Stimulated activated CD4-positive, alpha-beta T cell treated with anti-CD3 and anti-CD28 coated beads, Interleukin-15, amount 100 ng/mL, for 24 hours (primary cell): ENCODE data around the gene EML3.
"Not testable (repeated sequence)": the region's sequence is repeated elsewhere in the genome, so short reads cannot be mapped to it uniquely, and the experiment has no call there.

Source experiments
- DNase-seq: peaks from one replicate; pipeline ENCODE4 v3.0.0-alpha.2; 2020

Gene EML3

DNA sequence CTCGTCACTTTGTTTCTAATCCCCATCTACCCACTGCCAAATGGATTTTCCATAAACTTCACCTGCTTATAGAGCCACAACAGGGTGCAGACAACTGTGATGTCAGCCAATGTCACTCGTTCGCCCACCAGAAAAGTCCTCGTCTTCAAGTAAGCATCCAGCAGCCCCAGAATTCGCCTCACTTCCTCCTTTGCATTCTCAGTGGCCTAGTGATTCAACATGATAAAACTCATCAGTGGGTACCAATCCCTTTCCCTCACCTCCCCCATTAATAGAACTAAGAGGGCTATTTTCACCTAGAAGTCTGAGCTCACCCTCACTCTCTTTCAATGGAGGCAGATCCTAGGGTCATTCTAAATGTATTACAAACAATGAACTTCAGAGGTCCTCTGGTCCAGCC is 41.7 kb downstream of the EML3 start:
- not testable (repeated sequence) for DNase-seq

GRCh38 chr11:62569611-62570010 is 43.0 kb downstream of the EML3 start:
- no peak for DNase-seq

- DNase-seq = no peak
These were observed 45.4 kb downstream of the EML3 start for GRCh38 chr11:62567018-62567633.

DNA sequence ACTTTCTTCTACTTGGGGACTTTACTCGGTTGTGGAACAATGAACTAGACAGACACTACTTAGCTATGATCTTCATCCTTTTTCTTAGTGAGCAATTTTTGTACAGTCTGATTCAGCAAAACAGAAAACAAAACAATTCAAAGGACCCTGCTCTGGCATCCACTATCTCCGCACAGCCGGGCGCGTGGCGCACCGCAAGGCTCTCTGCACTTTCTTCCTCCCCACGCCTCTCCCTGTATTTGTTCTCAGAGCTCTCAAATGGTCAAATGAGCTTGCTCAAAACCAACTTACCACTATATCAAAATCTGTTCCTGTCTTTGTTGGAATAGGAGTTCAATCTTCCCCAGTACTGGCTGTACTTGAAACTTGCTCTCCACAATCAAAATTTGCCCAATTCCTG is 46.3 kb downstream of the EML3 start:
- DNase-seq = no peak

GRCh38 chr11:62565100-62565802 is 47.3 kb downstream of the EML3 start:
- DNase-seq = no peak

DNA sequence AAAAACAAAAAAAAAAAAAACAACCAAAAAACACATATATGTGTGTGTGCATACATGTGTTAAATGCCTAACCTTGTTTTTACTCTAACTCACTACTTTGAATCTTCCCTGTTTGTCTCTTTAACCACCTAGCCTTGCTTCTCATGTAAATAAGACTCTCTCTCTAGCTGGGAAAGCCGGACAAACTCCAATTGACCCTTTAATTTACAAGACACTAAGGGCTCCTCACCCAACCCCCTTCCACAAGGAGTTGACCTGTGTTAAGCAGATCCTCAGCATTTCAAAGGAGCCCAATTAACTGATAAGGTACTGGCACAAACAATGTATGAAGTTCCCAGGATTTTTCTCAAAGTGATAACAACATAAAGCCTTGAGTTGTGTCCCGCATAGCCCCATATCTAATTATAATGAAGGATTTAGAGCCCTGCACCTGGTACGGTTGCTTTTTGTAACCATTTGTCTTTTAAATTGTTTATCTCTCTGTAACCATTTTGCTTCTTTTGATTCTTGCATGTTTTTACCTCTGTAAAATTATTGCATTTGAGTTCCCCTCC is 50.8 kb downstream of the EML3 start:
- DNase-seq = not testable (repeated sequence)

- peak; percentile 79 for DNase-seq
These were observed 51.9 kb downstream of the EML3 start for GRCh38 chr11:62560566-62561103.

GRCh38 chr11:62559626-62560025 is 52.9 kb downstream of the EML3 start:
- DNase-seq = not testable (repeated sequence)

GRCh38 chr11:62559204-62559603 is 53.4 kb downstream of the EML3 start:
- DNase-seq = no peak

GRCh38 chr11:62558669-62559068 is 53.9 kb downstream of the EML3 start:
- no peak for DNase-seq

GRCh38 chr11:62556875-62557631 is 55.5 kb downstream of the EML3 start:
- DNase-seq = peak; percentile 75

DNA sequence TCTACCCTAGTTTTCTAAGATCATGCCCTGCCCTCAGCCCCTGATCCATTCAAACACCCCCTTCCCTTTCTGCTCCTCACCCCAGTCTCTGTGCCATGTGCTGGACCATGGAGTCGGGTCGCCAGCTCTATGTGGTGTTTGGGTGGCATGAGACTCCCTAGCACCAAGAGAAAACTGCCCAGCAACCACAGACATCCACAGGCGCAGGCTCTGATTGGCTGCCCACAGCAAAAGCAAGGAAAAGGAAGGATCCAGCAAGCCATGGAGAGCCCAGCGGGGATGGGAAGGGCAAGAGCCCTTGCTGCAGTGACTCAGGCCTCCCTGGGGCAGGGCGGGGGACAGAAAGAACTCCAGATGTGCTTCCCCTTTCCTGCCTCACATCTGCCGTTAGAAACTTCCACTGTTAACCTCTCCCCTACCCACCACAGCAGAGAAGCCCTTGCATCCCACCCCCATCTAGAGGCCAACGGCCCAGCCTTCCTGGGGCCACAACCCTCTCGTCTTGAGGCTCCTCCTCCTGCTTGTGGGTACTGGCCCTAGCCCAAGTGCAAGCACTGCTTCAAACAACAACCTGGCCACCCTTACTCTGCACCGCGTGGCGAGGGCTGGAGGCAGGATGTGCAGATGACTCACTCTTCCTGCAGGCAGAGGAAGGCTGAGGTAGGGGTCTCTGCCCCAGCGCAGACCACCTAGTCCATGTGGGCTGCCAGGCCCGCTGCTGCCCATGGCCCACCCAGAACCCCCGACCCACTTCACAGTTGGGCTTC is 56.3 kb downstream of the EML3 start:
- peak; percentile 88 for DNase-seq

- peak; percentile 58 for DNase-seq
These were observed 57.0 kb downstream of the EML3 start for GRCh38 chr11:62555464-62556107.

DNA sequence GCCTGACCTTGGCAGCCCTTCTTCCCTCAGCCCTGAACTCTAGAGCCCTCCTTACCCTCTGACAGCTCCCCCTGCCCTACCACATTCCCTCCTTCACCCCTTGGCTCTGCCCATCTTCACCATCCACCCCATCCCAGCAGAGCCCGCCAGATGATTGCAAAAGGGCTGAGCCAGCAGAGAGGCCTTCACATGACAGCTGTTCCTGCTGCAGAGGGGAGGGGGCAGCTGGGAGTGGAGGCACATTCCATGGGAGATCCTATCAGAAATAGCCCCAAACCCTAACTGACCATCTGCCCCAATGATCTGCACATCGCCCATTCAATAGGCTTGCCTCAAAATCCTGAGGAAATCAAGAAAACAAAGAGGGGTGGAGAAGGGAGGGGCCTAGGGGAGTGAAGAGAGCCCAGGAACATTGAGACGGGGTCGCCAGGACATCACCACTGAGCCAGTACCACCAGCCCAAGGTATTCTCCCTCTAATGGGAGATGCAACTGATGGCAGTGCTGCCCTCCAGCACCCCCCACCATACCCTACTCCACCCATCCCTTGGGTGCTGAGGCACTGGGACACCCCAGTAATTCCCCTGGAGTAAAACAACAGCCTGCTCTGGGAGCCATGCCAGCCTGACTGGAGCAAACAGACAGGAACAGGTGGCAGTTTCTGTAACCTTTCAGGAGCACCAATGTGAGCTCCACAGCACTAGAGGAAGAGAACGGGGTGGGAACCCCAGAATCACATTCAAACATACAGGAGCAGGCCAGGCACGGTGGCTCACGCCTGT is 58.0 kb downstream of the EML3 start:
- no peak for DNase-seq

DNA sequence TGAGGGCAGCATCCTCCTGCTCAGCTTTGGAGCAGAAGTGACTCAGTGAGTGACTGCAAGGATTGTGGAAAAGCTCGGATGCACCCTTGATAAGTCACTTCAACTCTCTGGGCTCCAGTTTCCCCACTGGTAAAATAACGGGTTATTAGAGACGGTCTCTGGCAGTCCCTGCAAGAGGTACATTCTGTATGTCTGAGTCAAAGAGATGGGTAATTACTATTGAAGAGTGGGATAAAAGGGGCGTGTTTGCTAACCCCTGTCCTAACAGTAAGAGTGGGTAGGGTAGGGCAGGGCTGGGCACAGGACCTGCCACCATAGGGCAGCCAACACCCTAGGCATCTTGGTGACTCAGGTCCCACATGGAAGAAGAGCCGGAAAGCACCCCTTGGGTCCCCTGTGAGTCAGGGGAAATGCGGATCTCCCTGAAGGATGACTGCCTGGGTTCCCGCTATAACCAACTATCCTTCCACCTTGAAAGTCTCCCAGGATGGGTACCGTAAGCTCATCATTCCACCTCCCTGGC is 58.7 kb downstream of the EML3 start:
- no peak for DNase-seq

DNA sequence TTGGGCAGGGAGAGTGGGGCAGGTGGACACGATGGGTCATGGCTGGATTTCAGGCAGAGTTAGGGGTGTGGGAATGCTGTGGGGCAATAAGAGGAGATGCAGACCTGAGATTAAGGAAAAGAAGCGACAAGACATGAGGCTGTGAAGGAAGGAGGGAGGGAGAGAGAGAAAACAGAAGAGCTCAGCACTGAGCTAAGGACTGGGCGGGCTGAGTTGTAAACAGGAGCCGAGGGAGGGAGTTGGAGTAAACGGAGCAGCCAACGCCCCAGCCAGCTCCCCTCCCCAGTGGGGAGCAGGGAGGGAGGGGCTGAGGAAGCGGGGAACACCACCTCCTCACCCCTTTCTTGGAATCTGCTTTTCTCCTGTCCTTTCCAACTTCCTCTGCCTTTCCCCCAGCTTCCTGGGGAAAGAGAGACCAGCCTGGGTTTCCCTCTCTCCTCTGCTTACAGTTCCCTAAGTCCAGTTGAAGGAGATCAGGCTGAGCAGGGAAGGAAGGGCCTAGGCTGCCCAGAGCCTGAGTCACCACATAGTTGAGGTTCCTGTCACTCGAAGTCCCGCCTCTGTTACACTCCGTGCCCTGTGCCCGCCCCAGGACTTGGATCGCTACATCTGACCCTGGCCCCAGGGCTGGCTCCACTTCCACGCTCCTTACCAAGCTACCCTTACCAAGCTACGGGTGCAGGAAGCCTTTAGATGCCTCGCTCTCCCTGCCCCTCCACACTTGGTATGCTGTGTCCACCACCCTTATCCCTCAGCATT is 59.3 kb downstream of the EML3 start:
- DNase-seq = peak; percentile 59

- no peak for DNase-seq
These were observed 60.0 kb downstream of the EML3 start for GRCh38 chr11:62552485-62553079.
